Mesendoderm (in vitro differentiated cells): Measurements from ENCODE around the gene CLEC4A.
"Not testable (repeated sequence)": the region's sequence is repeated elsewhere in the genome, so short reads cannot be mapped to it uniquely, and the experiment has no call there.

Experiments used
- DNase-seq: peaks from one replicate; pipeline ENCODE4 v3.0.0; 2013
- H2AK5ac ChIP-seq: 2 replicates; pipeline ENCODE4 v1.6.1; 2013; ENCODE audit warnings: low read length, inconsistent platforms
- H2BK120ac ChIP-seq: 2 replicates; pipeline ENCODE4 v1.6.1; 2013; ENCODE audit warnings: low read depth, mild to moderate bottlenecking, low read length, moderate library complexity, mixed read lengths
- H2BK15ac ChIP-seq: replicated peaks from 2 replicates; pipeline ENCODE4 v1.6.1; 2013; ENCODE audit warnings: low read depth, mild to moderate bottlenecking, moderate library complexity
- H2BK5ac ChIP-seq: 2 replicates; pipeline ENCODE4 v1.6.1; 2013; ENCODE audit warnings: low read length, inconsistent platforms
- H3K18ac ChIP-seq: 2 replicates; pipeline ENCODE4 v1.6.1; 2013; ENCODE audit warnings: mild to moderate bottlenecking, low read length, mixed read lengths
- H3K23ac ChIP-seq: one replicate; pipeline ENCODE4 v1.6.1; 2013; ENCODE audit warnings: low read length
- H3K27ac ChIP-seq: 2 replicates; pipeline ENCODE4 v1.5.1; 2013; ENCODE audit warnings: low read depth, mild to moderate bottlenecking, inconsistent platforms, low read length, moderate library complexity
- H3K27me3 ChIP-seq: 2 replicates; pipeline ENCODE4 v1.6.1; 2013; ENCODE audit warnings: low read length, control low read depth, mild to moderate bottlenecking, inconsistent platforms; ENCODE audit not compliant: insufficient read depth, poor library complexity
- H3K36me3 ChIP-seq: 2 replicates; pipeline ENCODE4 v1.6.1; 2013; ENCODE audit warnings: low read length, inconsistent platforms; ENCODE audit not compliant: control insufficient read depth, insufficient read depth
- H3K4ac ChIP-seq: one replicate; pipeline ENCODE4 v1.6.1; 2013; ENCODE audit warnings: low read depth, mild to moderate bottlenecking, low read length, moderate library complexity
- H3K4me1 ChIP-seq: 2 replicates; pipeline ENCODE4 v1.6.1; 2013; ENCODE audit warnings: low read depth, low read length, inconsistent platforms; ENCODE audit not compliant: control insufficient read depth
- H3K4me2 ChIP-seq: 2 replicates; pipeline ENCODE4 v1.6.1; 2013; ENCODE audit warnings: low read length
- H3K4me3 ChIP-seq: 2 replicates; pipeline ENCODE4 v1.5.1; 2013; ENCODE audit warnings: mild to moderate bottlenecking, low read length
- H3K56ac ChIP-seq: one replicate; pipeline ENCODE4 v1.6.1; 2013; ENCODE audit warnings: low read length
- H3K79me1 ChIP-seq: 2 replicates; pipeline ENCODE4 v1.6.1; 2013; ENCODE audit warnings: low read length, inconsistent platforms
- H3K79me2 ChIP-seq: 2 replicates; pipeline ENCODE4 v1.6.1; 2013; ENCODE audit warnings: mild to moderate bottlenecking, low read length; ENCODE audit not compliant: control insufficient read depth, insufficient read depth
- H3K9ac ChIP-seq: 2 replicates; pipeline ENCODE4 v1.6.1; 2013; ENCODE audit warnings: low read length, inconsistent platforms
- H4K5ac ChIP-seq: one replicate; pipeline ENCODE4 v1.6.1; 2013; ENCODE audit warnings: low read length
- H4K8ac ChIP-seq: one replicate; pipeline ENCODE4 v1.6.1; 2013; ENCODE audit warnings: low read depth, mild to moderate bottlenecking, control low read depth, low read length, moderate library complexity
- WGBS: extraction: QIAGEN DNeasy Blood & Tissue Kit; methylation state at CpG from one replicate; pipeline ENCODE4 v1.1.7; 2013; ENCODE audit warnings: low lambda C conversion rate, missing lambda C conversion rate; ENCODE audit not compliant: insufficient coverage; ENCODE audit errors: extremely low coverage; 5-methylcytosine and 5-hydroxymethylcytosine counted together

CLEC4A gene

GRCh38 chr12:8156416-8156815 is 33.0 kb downstream of the CLEC4A start:
- Histone ChIP-seq H3K4me2 (no peak overlapping the region), H3K4me1 (no peaks in the 10 kb centered on the region), H3K56ac (no peak overlapping the region), H3K4ac (no peak overlapping the region), H3K23ac (no peak overlapping the region), H3K4me3 (no peak overlapping the region), H2BK5ac (no peak overlapping the region), H2BK120ac (no peak overlapping the region), H3K18ac (no peak overlapping the region), H3K27me3 (no peaks in the 10 kb centered on the region), H3K36me3 (no peaks in the 10 kb centered on the region), H2AK5ac (no peak overlapping the region), H3K9ac (no peak overlapping the region), H4K8ac (no peak overlapping the region), H3K79me2 (no peaks in the 10 kb centered on the region), H2BK15ac (no peak overlapping the region), H3K27ac (no peak overlapping the region), H4K5ac (no peak overlapping the region), H3K79me1 (no peaks in the 10 kb centered on the region)
- DNase-seq: no peak
- no CpG with 5 or more reads among the region's 2 CpGs for WGBS

GRCh38 chr12:8156845-8157244 is 33.4 kb downstream of the CLEC4A start, which contains the start of gene ZNF705A:
Gene ZNF705A, plus strand, starts transcription at chr12:8157015. Its CDS starts 15,611 bp downstream, at chr12:8172626.
- no peaks in the 10 kb centered on the region for H3K27me3 ChIP-seq
- no peak within 1 kb of the TSS for H3K9ac ChIP-seq
- no peak within 1 kb of the TSS for H2BK120ac ChIP-seq
- no peak within 1 kb of the TSS for H2BK5ac ChIP-seq
- H2AK5ac ChIP-seq: no peak within 1 kb of the TSS
- DNase-seq: peak; percentile 10
- no peak within 1 kb of the TSS for H3K4me2 ChIP-seq
- H3K4ac ChIP-seq: no peak within 1 kb of the TSS
- no peaks in the 10 kb centered on the region for H3K36me3 ChIP-seq
- no peaks in the 10 kb centered on the region for H3K4me1 ChIP-seq
- no peak within 1 kb of the TSS for H2BK15ac ChIP-seq
- no peak within 1 kb of the TSS for H3K18ac ChIP-seq
- no CpG with 5 or more reads among the region's 3 CpGs for WGBS
- no peak within 1 kb of the TSS for H3K4me3 ChIP-seq
- no peak within 1 kb of the TSS for H3K27ac ChIP-seq
- no peak within 1 kb of the TSS for H4K8ac ChIP-seq
- H3K79me2 ChIP-seq: no peaks in the 10 kb centered on the region
- H3K23ac ChIP-seq: no peak within 1 kb of the TSS
- no peak within 1 kb of the TSS for H4K5ac ChIP-seq
- H3K56ac ChIP-seq: no peak within 1 kb of the TSS
- H3K79me1 ChIP-seq: no peaks in the 10 kb centered on the region

DNA sequence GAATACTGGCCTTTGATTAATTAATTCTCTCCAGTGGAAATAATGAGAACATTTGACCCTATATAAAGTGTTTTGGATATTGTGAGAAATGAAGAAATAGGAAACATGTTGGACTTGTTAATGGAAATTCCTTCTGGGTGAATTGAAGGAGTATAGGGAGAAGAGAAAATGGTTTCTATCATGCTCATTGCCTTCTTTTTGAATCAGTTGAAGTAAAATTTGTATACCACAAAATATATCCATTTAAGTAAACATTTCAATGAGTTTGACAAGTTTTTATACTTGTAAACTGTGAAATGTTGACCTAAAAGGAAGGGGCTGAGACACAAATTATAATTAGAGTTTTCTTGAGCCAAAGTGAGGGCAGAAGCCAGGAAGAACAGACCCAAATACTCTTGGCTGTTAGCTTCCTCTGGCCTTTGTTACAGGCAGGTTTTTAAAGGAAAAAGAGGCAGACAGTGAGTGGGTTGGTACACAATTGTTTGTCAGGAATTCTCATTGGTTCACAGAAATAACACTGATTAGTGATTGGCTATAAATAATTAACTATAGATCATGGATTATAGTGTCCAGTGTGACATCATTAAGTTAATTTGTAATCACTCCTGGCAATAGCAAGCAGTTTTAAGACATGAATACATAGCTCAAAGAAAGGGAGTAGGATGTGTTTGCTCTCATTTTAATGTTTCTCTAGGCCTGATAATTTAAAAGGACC is 34.2 kb downstream of the CLEC4A start:
- Histone ChIP-seq H3K4me2 (no peak overlapping the region), H2BK120ac (no peak overlapping the region), H3K27ac (no peak overlapping the region), H3K79me1 (no peaks in the 10 kb centered on the region), H3K23ac (no peak overlapping the region), H2AK5ac (no peak overlapping the region), H2BK15ac (no peak overlapping the region), H3K9ac (no peak overlapping the region), H3K79me2 (no peaks in the 10 kb centered on the region), H3K4me3 (no peak overlapping the region), H3K36me3 (no peaks in the 10 kb centered on the region), H4K8ac (no peak overlapping the region), H4K5ac (no peak overlapping the region), H3K56ac (no peak overlapping the region), H3K27me3 (no peaks in the 10 kb centered on the region), H3K4me1 (no peaks in the 10 kb centered on the region), H3K18ac (no peak overlapping the region), H3K4ac (no peak overlapping the region), H2BK5ac (no peak overlapping the region)
- DNase-seq: peak; percentile 6

- not testable (repeated sequence) for H3K4ac ChIP-seq, H3K4me3 ChIP-seq, H3K23ac ChIP-seq, H3K9ac ChIP-seq, H4K8ac ChIP-seq, H3K79me2 ChIP-seq, H3K27ac ChIP-seq, DNase-seq, H3K36me3 ChIP-seq, H4K5ac ChIP-seq, H3K4me1 ChIP-seq, H3K27me3 ChIP-seq, H3K4me2 ChIP-seq, H3K79me1 ChIP-seq, H2BK5ac ChIP-seq, H2AK5ac ChIP-seq, H2BK15ac ChIP-seq, H2BK120ac ChIP-seq, H3K56ac ChIP-seq, H3K18ac ChIP-seq
- WGBS: no CpG with 5 or more reads among the region's 2 CpGs
Measured at GRCh38 chr12:8172911-8173310, 49.5 kb downstream of the CLEC4A start.

GRCh38 chr12:8179989-8180585 is 56.7 kb downstream of the CLEC4A start:
- H3K79me1 ChIP-seq, H3K23ac ChIP-seq, H4K5ac ChIP-seq, H3K4me1 ChIP-seq, H3K79me2 ChIP-seq, H2BK5ac ChIP-seq, H2BK120ac ChIP-seq, H3K4me2 ChIP-seq, H3K27ac ChIP-seq, H3K9ac ChIP-seq, H3K36me3 ChIP-seq, H2AK5ac ChIP-seq, H3K4ac ChIP-seq, H3K4me3 ChIP-seq, H3K27me3 ChIP-seq, H4K8ac ChIP-seq, H2BK15ac ChIP-seq: not testable (repeated sequence)
- DNase-seq: peak; percentile 70
- peak overlapping the region; percentile 56 for H3K56ac ChIP-seq
- WGBS: no CpG with 5 or more reads among the region's 43 CpGs
- peak overlapping the region; percentile 76 for H3K18ac ChIP-seq

- H3K23ac ChIP-seq, H3K79me1 ChIP-seq, H3K9ac ChIP-seq, H2BK120ac ChIP-seq, H3K79me2 ChIP-seq, H2BK5ac ChIP-seq, H3K4me1 ChIP-seq, H2AK5ac ChIP-seq, DNase-seq, H3K4ac ChIP-seq, H3K56ac ChIP-seq, H3K18ac ChIP-seq, H2BK15ac ChIP-seq, H3K27me3 ChIP-seq, H4K8ac ChIP-seq, H3K36me3 ChIP-seq, H3K27ac ChIP-seq, H3K4me2 ChIP-seq, H3K4me3 ChIP-seq, H4K5ac ChIP-seq: not testable (repeated sequence)
Measured at GRCh38 chr12:8181271-8181670, 57.9 kb downstream of the CLEC4A start.
